HG03159 (cell line): Measurements from ENCODE around the gene EPS8L1.
"Not testable (repeated sequence)": the region's sequence is repeated elsewhere in the genome, so short reads cannot be mapped to it uniquely, and the experiment has no call there.

Source experiments
- ATAC-seq: cut with Tn5 transposase; IDR thresholded peaks from one replicate; pipeline ENCODE4 v1.9.1; 2021; ENCODE audit warnings: mild to moderate bottlenecking, moderate library complexity; ENCODE audit not compliant: unreplicated experiment

EPS8L1 gene

GRCh38 chr19:55048446-55048845, 27.2 kb upstream of the EPS8L1 start:
- ATAC-seq: no peak

GRCh38 chr19:55050749-55051532, 24.7 kb upstream of the EPS8L1 start:
- ATAC-seq: no peak

GRCh38 chr19:55053735-55054134, 21.9 kb upstream of the EPS8L1 start:
- ATAC-seq: no peak

GRCh38 chr19:55056827-55057226, 18.8 kb upstream of the EPS8L1 start:
- ATAC-seq: no peak

- no peak for ATAC-seq
Measured at GRCh38 chr19:55058781-55059610, 16.7 kb upstream of the EPS8L1 start.

GRCh38 chr19:55060287-55060686, 15.4 kb upstream of the EPS8L1 start:
- ATAC-seq: not testable (repeated sequence)

- peak; percentile 91 for ATAC-seq
Measured at GRCh38 chr19:55062735-55063491, 12.8 kb upstream of the EPS8L1 start, which contains the start of gene RDH13. Gene RDH13, minus strand, starts transcription at chr19:55063148. Its CDS starts 116 bp downstream, at chr19:55063032.

GRCh38 chr19:55063492-55063843, 12.2 kb upstream of the EPS8L1 start:
- no peak for ATAC-seq

- ATAC-seq: not testable (repeated sequence)
Measured at GRCh38 chr19:55065516-55065915, 10.2 kb upstream of the EPS8L1 start.

- no peak for ATAC-seq
Measured at GRCh38 chr19:55066107-55066709, 9.5 kb upstream of the EPS8L1 start.

GRCh38 chr19:55067869-55068268, 7.8 kb upstream of the EPS8L1 start:
- ATAC-seq: no peak

- ATAC-seq: no peak
Measured at GRCh38 chr19:55068950-55069864, 6.5 kb upstream of the EPS8L1 start.

GRCh38 chr19:55069865-55070197, 5.8 kb upstream of the EPS8L1 start:
- no peak for ATAC-seq

- ATAC-seq: no peak
Measured at GRCh38 chr19:55070466-55071128, 5.1 kb upstream of the EPS8L1 start.

- no peak for ATAC-seq
Measured at GRCh38 chr19:55071129-55071502, 4.6 kb upstream of the EPS8L1 start.

- no peak for ATAC-seq
Measured at GRCh38 chr19:55071913-55072312, 3.8 kb upstream of the EPS8L1 start.

GRCh38 chr19:55076321-55076720, 652 bp downstream of the EPS8L1 start:
- ATAC-seq: no peak

- no peak for ATAC-seq
Measured at GRCh38 chr19:55077106-55077505, 1.4 kb downstream of the EPS8L1 start.

- no peak for ATAC-seq
Measured at GRCh38 chr19:55078996-55079395, 3.3 kb downstream of the EPS8L1 start.
